IPS DF 4.7 (cell line): Measurements from ENCODE around the gene SGIP1.

ENCODE experiments used
- DNase-seq: peaks from one replicate; pipeline ENCODE4 v3.0.0-alpha.2; 2013; ENCODE audit warnings: low spot score; ENCODE audit errors: extremely low read depth

SGIP1 gene

DNA sequence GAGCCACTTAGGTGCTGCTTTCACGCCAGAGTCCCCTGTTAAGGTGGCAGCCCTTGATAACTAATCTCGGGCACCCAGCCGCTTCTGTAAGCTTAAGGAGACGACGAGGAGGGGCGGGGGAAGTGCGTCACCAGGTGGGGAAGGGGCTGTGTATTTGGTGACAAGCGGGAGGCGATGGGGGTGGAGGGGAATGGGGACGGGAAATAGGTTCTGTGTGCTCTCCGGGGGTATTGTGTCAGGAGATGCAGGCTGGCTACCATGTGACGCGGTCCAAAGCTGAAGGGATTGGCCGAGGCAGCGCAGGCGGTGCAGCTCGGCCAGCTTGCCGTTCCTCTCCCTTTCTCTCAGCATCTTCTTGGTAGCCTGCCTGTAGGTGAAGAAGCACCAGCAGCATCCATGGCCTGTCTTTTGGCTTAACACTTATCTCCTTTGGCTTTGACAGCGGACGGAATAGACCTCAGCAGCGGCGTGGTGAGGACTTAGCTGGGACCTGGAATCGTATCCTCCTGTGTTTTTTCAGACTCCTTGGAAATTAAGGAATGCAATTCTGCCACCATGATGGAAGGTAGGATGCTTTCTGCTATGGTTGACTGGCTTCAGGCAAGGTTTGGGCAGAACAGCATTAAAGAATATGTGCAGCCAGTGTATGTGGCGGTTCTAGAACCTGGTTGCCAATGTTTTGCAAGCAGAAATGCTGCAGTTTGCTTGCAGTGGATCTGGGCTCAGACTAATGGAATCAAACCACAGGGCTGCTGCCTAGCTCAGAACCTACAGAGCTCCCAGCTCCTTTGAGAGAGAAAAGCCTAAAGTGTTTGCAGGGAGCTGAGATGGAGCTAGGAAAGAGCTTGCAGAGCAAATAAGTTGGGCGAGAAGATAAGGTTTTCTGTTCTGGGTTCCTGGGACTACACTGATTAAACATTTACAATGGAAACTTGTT, at the start of gene SGIP1:
Gene SGIP1 (plus strand): TSS at position 350 of the 937 bp plus-strand sequence. CDS start 206 bp downstream, at position 556.
- DNase-seq: peak; percentile 49

DNA sequence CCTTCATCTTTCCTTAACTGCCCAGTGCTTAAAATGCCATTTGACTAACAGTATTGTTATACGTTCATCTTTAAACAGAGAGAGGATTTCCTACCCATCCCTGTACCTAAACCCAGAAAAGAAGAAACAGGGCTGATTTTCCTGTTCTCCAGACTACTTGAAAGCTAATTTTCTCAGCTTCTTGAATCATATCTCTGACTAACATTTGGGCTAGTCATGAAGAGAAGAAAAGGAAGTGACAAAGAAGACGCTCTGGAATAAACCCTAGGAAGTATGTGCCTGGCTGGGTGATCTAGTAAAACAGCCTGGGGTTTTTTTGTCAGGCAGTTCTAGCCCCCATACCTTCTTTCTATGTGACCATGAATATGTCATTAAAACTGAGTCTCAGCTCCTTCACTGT, 44.8 kb upstream of the SGIP1 start:
- no peak for DNase-seq

- DNase-seq: no peak
Observed at GRCh38 chr1:66489972-66490601, 43.9 kb upstream of the SGIP1 start.

- no peak for DNase-seq
Observed at GRCh38 chr1:66490816-66491215, 43.1 kb upstream of the SGIP1 start.

GRCh38 chr1:66492424-66492823, 41.5 kb upstream of the SGIP1 start:
- DNase-seq: no peak

GRCh38 chr1:66493731-66494130, 40.2 kb upstream of the SGIP1 start:
- no peak for DNase-seq

GRCh38 chr1:66494482-66494881, 39.5 kb upstream of the SGIP1 start:
- DNase-seq: no peak

DNA sequence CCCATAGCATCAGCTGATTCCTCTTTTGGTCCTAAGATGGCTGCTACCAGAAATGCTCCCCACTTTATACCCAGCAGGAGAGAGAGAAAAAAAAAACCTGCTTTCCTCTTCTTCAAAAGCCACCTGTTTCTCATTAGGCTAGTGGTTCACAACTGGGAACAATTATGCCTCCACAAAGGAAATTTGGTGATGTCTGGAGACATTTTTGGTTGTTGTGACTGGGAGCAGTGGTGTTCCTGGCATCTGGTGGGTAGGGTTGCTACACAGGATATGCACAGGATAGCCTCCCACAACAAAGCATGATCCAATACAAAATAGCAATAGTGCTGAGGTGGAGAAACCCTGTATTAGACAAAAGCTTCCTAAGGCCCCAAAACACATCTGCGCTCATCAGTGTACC, 38.5 kb upstream of the SGIP1 start:
- no peak for DNase-seq

DNA sequence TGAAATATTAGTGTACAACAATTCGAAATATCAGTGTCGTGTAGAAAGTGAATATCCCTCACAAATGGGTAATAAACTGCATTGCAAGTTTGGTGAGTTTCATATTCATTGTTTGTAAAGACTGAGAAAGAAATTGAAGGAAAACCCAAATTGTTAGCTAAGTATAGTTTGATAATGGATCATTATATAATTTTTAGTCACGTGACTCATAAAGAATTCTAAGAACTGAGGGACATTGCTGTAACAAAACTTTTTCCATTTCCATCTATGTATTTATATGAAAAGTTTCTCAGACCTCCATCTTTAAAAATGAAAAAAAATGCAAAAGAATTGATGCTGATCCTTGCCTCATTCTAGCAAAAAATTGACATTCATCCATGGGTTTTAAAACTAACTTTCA, 36.0 kb upstream of the SGIP1 start:
- no peak for DNase-seq

DNA sequence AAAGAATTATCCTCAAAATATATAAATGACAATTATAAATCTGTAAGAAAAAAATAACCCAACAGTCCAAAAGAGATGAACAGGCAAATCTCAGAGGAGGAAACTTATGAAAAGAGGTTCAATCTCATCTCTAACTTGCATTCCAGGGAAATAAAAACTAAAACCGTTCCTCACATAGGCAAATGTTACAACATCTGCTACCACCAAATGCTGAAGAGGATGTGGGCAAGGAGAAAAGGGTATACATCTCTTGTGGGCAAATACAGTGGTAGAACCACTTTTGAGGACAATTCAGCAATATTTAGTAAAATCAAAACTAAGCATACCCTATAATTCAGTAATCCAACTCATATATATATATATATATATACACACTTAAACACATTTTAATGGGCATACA, 33.7 kb upstream of the SGIP1 start:
- no peak for DNase-seq

DNA sequence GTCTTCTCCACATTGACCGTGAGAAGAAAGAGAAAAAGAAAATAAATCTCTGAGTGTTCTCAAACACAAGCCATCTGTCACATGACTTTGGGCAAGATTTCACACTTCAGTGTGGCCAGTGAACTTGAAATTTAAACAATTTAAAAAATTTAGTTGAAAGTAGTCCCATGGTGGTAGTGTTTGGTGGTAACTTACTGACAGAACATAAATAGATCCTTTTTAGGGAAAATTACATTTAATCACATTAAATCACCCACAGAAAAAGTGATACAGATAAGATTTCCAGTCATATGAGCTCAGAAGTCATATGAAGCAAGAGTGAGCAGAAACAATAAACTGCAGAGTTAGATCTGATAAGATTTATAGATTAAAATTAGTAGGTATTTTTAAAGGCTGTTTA, 31.9 kb upstream of the SGIP1 start:
- no peak for DNase-seq

DNA sequence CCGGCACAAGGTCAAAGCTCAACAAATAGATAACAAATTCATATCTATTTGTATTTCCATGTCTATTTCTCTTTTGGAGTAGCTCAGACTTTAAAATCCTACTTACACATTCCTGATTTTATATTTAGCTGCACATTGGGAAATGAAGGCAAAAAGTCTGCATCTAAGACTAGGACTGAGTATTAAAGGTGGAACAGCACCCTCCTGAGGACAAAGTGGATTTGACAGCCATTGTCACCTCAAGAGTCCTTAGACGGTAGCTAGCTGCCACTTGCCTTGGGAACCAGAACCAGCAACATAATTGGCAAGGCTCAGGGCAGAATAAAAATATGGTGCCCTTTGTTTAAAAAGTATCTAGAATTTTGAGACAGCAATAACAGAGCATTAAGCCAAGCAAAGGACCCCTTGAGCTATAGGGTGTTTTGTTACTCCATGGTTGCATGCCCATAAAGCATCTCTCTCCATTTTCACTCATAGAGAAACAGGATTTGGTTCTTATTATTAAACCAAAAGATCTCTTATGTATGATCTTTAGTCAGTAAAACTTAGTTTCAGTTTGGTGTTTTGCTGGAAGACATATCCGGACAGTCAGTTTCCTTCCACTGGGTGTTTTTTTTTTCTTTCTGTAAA, 30.0 kb upstream of the SGIP1 start:
- DNase-seq: peak; percentile 58

DNA sequence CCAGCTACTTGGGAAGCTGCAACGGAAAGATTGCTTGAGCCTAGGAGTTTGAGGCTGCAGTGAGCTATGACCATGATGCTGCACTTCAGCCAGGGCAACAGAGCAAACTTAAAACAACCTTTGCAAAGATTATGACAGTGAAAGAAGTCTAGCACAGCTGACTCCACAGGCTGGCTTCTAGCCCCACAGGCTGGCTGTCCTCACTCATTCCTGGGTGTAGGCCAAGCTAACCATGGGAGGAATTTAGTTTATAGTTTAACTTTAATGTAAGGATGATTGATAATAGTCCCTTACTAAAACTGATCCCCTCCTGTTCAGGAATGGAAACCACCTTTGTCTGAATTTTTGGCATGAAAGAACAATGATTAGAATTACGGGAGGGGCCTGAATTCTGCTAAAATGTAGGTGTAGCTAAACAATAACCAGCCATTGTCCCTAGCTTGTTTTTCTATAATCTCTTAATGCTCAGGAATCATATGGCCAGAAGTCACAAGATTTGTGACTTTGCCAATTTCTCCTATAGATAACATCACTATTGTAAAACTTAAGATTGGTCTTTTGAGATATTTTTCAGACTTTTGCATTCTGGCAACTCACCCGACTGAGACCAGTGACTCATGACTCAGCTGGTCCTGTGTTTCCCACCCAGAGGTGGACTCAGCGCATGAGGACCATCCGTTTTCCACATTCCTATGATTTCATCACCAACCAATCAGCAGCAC, 28.1 kb upstream of the SGIP1 start:
- no peak for DNase-seq

GRCh38 chr1:66506393-66506687, 27.6 kb upstream of the SGIP1 start:
- DNase-seq: no peak

DNA sequence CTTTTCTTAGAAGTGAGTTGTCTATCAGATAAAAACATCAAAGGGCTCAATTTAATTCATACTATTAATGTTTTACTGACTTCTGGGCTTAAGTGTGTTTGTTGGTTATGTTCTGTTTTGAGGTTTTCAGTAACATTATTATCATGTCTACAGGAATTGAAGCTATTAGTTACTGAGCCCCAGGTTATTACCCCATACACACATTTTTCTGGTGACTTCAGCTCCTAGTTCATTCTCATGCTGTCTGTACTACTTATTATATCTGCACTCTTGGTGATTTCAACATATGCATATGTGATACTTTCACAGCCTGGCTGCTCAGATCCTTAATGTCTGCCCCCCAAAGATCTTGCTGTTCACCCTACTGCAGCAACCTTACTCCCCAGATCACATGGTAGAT, 27.0 kb upstream of the SGIP1 start:
- no peak for DNase-seq

GRCh38 chr1:66510407-66510806, 23.5 kb upstream of the SGIP1 start:
- DNase-seq: no peak

- no peak for DNase-seq
Observed at GRCh38 chr1:66511118-66511517, 22.8 kb upstream of the SGIP1 start.

DNA sequence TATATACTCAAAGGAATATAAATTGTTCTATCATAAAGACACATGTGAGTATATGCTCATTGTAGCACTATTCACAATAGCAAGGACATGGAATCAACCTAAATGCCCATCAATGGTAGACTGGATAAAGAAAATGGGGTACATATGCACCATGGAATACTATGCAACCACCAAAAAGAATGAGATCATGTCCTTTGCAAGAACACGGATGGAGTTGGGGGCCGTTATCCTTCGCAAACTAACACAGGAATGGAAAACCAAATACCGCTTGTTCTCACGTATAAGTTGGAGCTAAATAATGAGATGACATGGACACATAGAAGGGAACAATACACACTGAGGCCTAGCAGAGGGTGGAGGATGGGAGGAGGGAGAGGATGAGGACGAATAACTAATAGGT, 16.0 kb upstream of the SGIP1 start:
- no peak for DNase-seq

DNA sequence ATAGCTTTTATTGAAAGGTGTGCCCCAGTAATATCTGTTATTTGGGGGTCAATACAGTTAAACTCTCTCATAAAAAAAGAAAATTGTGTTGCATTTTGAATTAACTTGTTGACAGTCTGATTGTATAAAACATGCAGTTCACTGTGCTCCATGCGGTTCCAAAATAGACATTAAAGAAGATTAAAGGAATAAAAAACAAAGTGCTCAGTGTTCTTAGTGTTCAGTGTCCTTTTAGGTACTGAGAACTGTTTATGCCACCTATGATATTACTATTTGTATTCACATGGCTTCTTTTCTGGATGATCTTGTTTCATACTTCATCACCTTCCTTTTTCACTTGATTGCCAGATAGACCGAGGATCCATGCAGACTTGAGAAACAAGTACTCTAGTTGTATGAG, 15.3 kb upstream of the SGIP1 start:
- DNase-seq: no peak

DNA sequence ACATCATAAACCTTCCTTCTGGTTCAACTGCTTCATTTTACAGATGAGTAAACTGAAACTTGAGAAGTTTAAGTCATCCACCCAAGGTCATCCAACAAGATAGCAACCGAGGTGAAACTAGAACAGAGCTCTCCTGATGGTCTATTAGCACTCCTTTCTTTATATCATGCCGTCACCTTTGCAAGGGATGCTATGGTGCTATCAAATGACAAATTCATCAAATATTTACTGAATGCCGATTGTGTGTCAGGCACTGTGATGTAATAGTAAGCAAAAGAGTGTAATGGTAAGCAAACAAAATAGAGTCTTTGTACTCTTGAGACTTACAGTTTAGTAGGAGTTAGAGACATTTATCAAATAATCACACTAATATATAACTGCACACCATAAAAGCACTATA, 14.0 kb upstream of the SGIP1 start:
- DNase-seq: no peak

- no peak for DNase-seq
Observed at GRCh38 chr1:66520655-66521054, 13.3 kb upstream of the SGIP1 start.
